Thyroid gland (tissue), 4 donors: Measurements from ENCODE around the gene DACH1.

ENCODE experiments used
- CTCF ChIP-seq, 6 experiments: fragments of 200-600 bp in 3 of 6; fragments of 450-650 bp in 3 of 6; sonication (generic) in 3 of 6; IDR thresholded peaks; one replicate each; pipeline ENCODE4 v1.5.1; 2016 to 2019; ENCODE audit warnings: antibody characterized with exemption in 6 of 6, mild to moderate bottlenecking in 2 of 6, inconsistent platforms in 1 of 6, moderate library complexity in 1 of 6
- POLR2A ChIP-seq, 2 donors: fragments of 450-650 bp; IDR thresholded peaks; one replicate each; pipeline ENCODE4 v1.6.1; 2017; ENCODE audit warnings: antibody characterized with exemption in 2 of 2, mild to moderate bottlenecking in 2 of 2, moderate library complexity in 1 of 2

GRCh38 chr13:71727662-71728061, 139.3 kb downstream of the DACH1 start:
- TF ChIP-seq CTCF (IDR thresholded peaks at IDR 0.05) (no peak), POLR2A (IDR thresholded peaks at IDR 0.05) (no peak)
